IMR-90 (cell line): ENCODE measurements around the gene NAA80. TPM values are rescaled to one million over a fixed set of nuclear protein-coding genes. Genes with fewer than 3 reads are reported as not detected.

Experiments used
- ATAC-seq: fragments of 200-7000 bp; cut with Tn5 transposase; 2 replicates; pipeline ENCODE4 v1.9.1; 2020; ENCODE audit warnings: low read depth, mild to moderate bottlenecking, moderate library complexity
- BruUV-seq: library from RNA; stranded (reverse); fragments of 400-500 nt; replicated peaks from 2 replicates; lab custom pipeline; 2021; lab: Mats Ljungman, UMichigan
- CTCF ChIA-PET: fragments of 300-600 bp; formaldehyde crosslinking; extraction: SDS; loops from one replicate; lab custom pipeline; 2021; ENCODE audit warnings: antibody characterized with exemption; lab: Yijun Ruan, JAX
- POLR2A ChIA-PET: fragments of 300-600 bp; sonication (Branson Sonifier 250); formaldehyde crosslinking; loops from one replicate; lab custom pipeline; 2022; ENCODE audit warnings: antibody characterized with exemption; ENCODE audit not compliant: unreplicated experiment; lab: Charles Lee
- DNase-seq: peaks from one replicate; pipeline ENCODE4 v3.0.0; 2013
- H2AFZ ChIP-seq: replicated peaks from 2 replicates; pipeline ENCODE3; 2013; ENCODE audit warnings: low read length, mild to moderate bottlenecking; ENCODE audit not compliant: poor library complexity
- H2AK5ac ChIP-seq: 2 replicates; pipeline ENCODE4 v1.6.1; 2013; ENCODE audit warnings: low read depth, low read length, inconsistent platforms
- H2AK9ac ChIP-seq: replicated peaks from 2 replicates; pipeline ENCODE3; 2013; ENCODE audit warnings: mild to moderate bottlenecking, low read depth, low read length, moderate library complexity; ENCODE audit not compliant: poor library complexity
- H2BK120ac ChIP-seq: 2 replicates; pipeline ENCODE4 v1.6.1; 2013; ENCODE audit warnings: low read depth, low read length, inconsistent platforms
- H2BK15ac ChIP-seq: 3 replicates; pipeline ENCODE4 v1.6.1; 2013; ENCODE audit warnings: low read depth, low read length, inconsistent platforms
- H2BK20ac ChIP-seq: 2 replicates; pipeline ENCODE4 v1.6.1; 2013; ENCODE audit warnings: low read depth, mild to moderate bottlenecking, inconsistent platforms, low read length, moderate library complexity
- H2BK5ac ChIP-seq: 2 replicates; pipeline ENCODE4 v1.6.1; 2013; ENCODE audit warnings: mild to moderate bottlenecking, low read depth, low read length, inconsistent platforms; ENCODE audit not compliant: poor library complexity, severe bottlenecking
- H3K14ac ChIP-seq: replicated peaks from 2 replicates; pipeline ENCODE4 v1.6.1; 2013; ENCODE audit warnings: low read depth, low read length, inconsistent platforms
- H3K18ac ChIP-seq: 2 replicates; pipeline ENCODE4 v1.6.1; 2013; ENCODE audit warnings: low read depth, low read length, control low read depth
- H3K23ac ChIP-seq: 2 replicates; pipeline ENCODE4 v1.6.1; 2013; ENCODE audit warnings: low read depth, low read length, inconsistent platforms
- H3K27ac ChIP-seq: 2 replicates; pipeline ENCODE4 v1.5.1; 2013; ENCODE audit warnings: mild to moderate bottlenecking, control low read depth, low read length; ENCODE audit not compliant: insufficient read depth
- H3K27me3 ChIP-seq: 2 replicates; pipeline ENCODE4 v1.6.1; 2013; ENCODE audit warnings: low read length; ENCODE audit not compliant: control insufficient read depth, insufficient read depth
- H3K36me3 ChIP-seq: 2 replicates; pipeline ENCODE4 v1.6.1; 2013; ENCODE audit warnings: low read length, mixed read lengths; ENCODE audit not compliant: control insufficient read depth, insufficient read depth
- H3K4ac ChIP-seq: 2 replicates; pipeline ENCODE4 v1.6.1; 2013; ENCODE audit warnings: low read depth, low read length, inconsistent platforms
- H3K4me1 ChIP-seq: 2 replicates; pipeline ENCODE4 v1.6.1; 2013; ENCODE audit warnings: low read length, mixed read lengths; ENCODE audit not compliant: control insufficient read depth, insufficient read depth
- H3K4me2 ChIP-seq: 2 replicates; pipeline ENCODE4 v1.6.1; 2013; ENCODE audit warnings: low read depth, mild to moderate bottlenecking, control low read depth, low read length, moderate library complexity
- H3K4me3 ChIP-seq: 2 replicates; pipeline ENCODE4 v1.5.1; 2013; ENCODE audit warnings: low read depth, mild to moderate bottlenecking, control low read depth, low read length, moderate library complexity; ENCODE audit not compliant: insufficient read depth
- H3K56ac ChIP-seq: 2 replicates; pipeline ENCODE4 v1.6.1; 2013; ENCODE audit warnings: low read length, inconsistent platforms; ENCODE audit not compliant: insufficient read depth; ENCODE audit errors: extremely low read depth
- H3K79me1 ChIP-seq, 2 experiments: 2 replicates each; pipeline ENCODE4 v1.6.1; 2013; ENCODE audit warnings: low read length in 2 of 2, inconsistent platforms in 1 of 2, low read depth in 1 of 2
- H3K9ac ChIP-seq: 2 replicates; pipeline ENCODE4 v1.6.1; 2013; ENCODE audit warnings: low read depth, low read length, control low read depth
- H3K9me1 ChIP-seq: 2 replicates; pipeline ENCODE4 v1.6.1; 2013; ENCODE audit warnings: low read length, inconsistent platforms; ENCODE audit not compliant: insufficient read depth
- H3K9me3 ChIP-seq: 2 replicates; pipeline ENCODE4 v1.6.1; 2013; ENCODE audit warnings: low read length; ENCODE audit not compliant: control insufficient read depth, insufficient read depth
- H4K20me1 ChIP-seq: 2 replicates; pipeline ENCODE4 v1.6.1; 2013; ENCODE audit warnings: low read length, inconsistent platforms; ENCODE audit not compliant: insufficient read depth
- H4K5ac ChIP-seq: 2 replicates; pipeline ENCODE4 v1.6.1; 2013; ENCODE audit warnings: mild to moderate bottlenecking, low read depth, low read length, control low read depth
- H4K8ac ChIP-seq, 2 experiments: 2 replicates each; pipeline ENCODE4 v1.6.1; 2013; ENCODE audit warnings: low read depth in 2 of 2, low read length in 2 of 2, control low read depth in 1 of 2, inconsistent platforms in 1 of 2
- H4K91ac ChIP-seq: 2 replicates; pipeline ENCODE4 v1.6.1; 2013; ENCODE audit warnings: low read depth, low read length, inconsistent platforms; ENCODE audit not compliant: insufficient read depth
- BHLHE40 ChIP-seq: fragments of 150-350 bp; IDR thresholded peaks from 2 replicates; pipeline ENCODE4 v1.6.1; 2016; ENCODE audit warnings: mild to moderate bottlenecking, low read depth, low read length
- CEBPB ChIP-seq: IDR thresholded peaks from 2 replicates; pipeline ENCODE4 v1.6.1; 2012; ENCODE audit warnings: low read depth, low read length, improper control_type of control experiment
- CHD1 ChIP-seq: IDR thresholded peaks from 2 replicates; pipeline ENCODE4 v1.6.1; 2012; ENCODE audit warnings: low read depth, low read length, improper control_type of control experiment
- CTCF ChIP-seq: conservative IDR thresholded peaks from 2 replicates; pipeline ENCODE4 v1.5.1; 2012; ENCODE audit warnings: mild to moderate bottlenecking, low read depth, low read length, improper control_type of control experiment
- FOS ChIP-seq: fragments of 150-350 bp; IDR thresholded peaks from 2 replicates; pipeline ENCODE4 v1.6.1; 2016; ENCODE audit warnings: low read depth, low read length
- MAFK ChIP-seq: IDR thresholded peaks from 2 replicates; pipeline ENCODE4 v1.6.1; 2012; ENCODE audit warnings: low read depth, low read length, improper control_type of control experiment
- MAZ ChIP-seq: IDR thresholded peaks from 2 replicates; pipeline ENCODE4 v1.6.1; 2012; ENCODE audit warnings: low read depth, mild to moderate bottlenecking, low read length, improper control_type of control experiment, moderate library complexity, borderline replicate concordance
- MXI1 ChIP-seq: IDR thresholded peaks from 2 replicates; pipeline ENCODE4 v1.6.1; 2012; ENCODE audit warnings: low read depth, mild to moderate bottlenecking, low read length, moderate library complexity, borderline replicate concordance
- NFE2L2 ChIP-seq: fragments of 150-350 bp; IDR thresholded peaks from 2 replicates; pipeline ENCODE4 v1.6.1; 2016; ENCODE audit warnings: low read depth, mild to moderate bottlenecking, low read length
- RAD21 ChIP-seq: IDR thresholded peaks from 2 replicates; pipeline ENCODE4 v1.6.1; 2012; ENCODE audit warnings: low read length, improper control_type of control experiment
- RCOR1 ChIP-seq: IDR thresholded peaks from 2 replicates; pipeline ENCODE4 v1.6.1; 2012; ENCODE audit warnings: mild to moderate bottlenecking, low read length, improper control_type of control experiment; ENCODE audit not compliant: insufficient replicate concordance
- SMC3 ChIP-seq: fragments of 150-350 bp; IDR thresholded peaks from 2 replicates; pipeline ENCODE4 v1.6.1; 2016; ENCODE audit warnings: low read depth, mild to moderate bottlenecking, antibody characterized with exemption, low read length, moderate library complexity
- WGBS, 2 experiments: methylation state at CpG; one replicate each; pipeline versions ENCODE4 v1.1.5 to v1.1.7; 2013; ENCODE audit warnings: missing lambda C conversion rate in 2 of 2; ENCODE audit not compliant: insufficient read length in 1 of 2; ENCODE audit errors: extremely low coverage in 2 of 2; 5-methylcytosine and 5-hydroxymethylcytosine counted together
- dilution Hi-C: fragments of 300-500 bp; cut with HindIII; formaldehyde crosslinking; loops from one replicate; pipeline ENCODE4 v1.14.3; 2018; ENCODE audit warnings: low sequenced_read_pairs; ENCODE audit not compliant: unreplicated experiment
- in situ Hi-C: fragments of 300-500 bp; cut with MboI; formaldehyde crosslinking; loops from 3 replicates; pipeline ENCODE4 v1.14.3; 2019; ENCODE audit warnings: low sequenced_read_pairs, inconsistent platforms, mixed read lengths
- intact Hi-C: fragments of 100-400 bp; cut with micrococcal nuclease; formaldehyde crosslinking; loops from 2 replicates; pipeline ENCODE4 v1.10.0; 2022
- polyA plus RNA-seq, 3 experiments: library from polyadenylated mRNA; depleted of rRNA; stranded (reverse); fragments of >200 nt; gene quantifications; 2 replicates each; pipeline ENCODE4 v1.2.3, GENCODE V29; 2012; ENCODE audit warnings: low replicate concordance in 1 of 3
- total RNA-seq: library from RNA; depleted of rRNA; stranded (reverse); fragments of >200 nt; gene quantifications from 2 replicates; pipeline ENCODE4 v1.2.3, GENCODE V29; 2012
- TF ChIP-seq, protein P1 (sequence below): fragments of 150-350 bp; IDR thresholded peaks from 2 replicates; pipeline ENCODE4 v1.6.1; 2017; ENCODE audit warnings: mild to moderate bottlenecking, antibody characterized with exemption, low read length, low read depth

NAA80 gene
- total and polyA plus RNA-seq, 2 of the 4 experiments (the other 2 are of a cell fraction): 5.0 to 14.4 TPM

DNA sequence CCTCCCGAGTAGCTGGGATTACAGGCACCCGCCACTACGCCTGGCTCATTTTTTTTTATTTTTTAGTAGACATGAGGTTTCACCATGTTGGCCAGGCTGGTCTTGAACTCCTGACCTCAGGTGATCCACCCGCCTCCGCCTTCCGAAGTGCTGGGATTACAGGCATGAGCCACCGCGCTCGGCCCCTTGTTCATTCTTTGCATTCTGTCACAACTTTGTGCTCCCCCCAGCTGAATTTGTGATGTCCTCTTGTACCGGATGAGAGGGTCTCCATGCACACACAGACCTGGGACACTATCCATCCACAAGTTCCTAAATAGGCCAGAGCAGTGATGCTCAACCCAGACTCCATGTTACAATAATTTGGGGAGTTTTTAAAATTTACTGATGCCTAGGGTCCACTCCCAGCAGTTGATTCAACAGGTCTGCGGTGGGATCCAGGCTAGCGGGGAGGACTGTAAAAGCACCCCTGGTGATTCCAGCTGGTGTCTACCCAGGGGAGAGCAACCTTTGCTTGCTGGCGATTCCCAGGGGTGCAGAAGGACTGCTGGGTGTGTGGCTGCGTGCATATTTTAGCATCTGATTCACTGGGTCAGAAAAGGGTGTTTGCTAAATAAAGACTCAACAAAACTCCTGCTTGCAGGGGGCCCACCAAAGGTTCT lies 40.4 kb upstream of the NAA80 start:
- Histone ChIP-seq H2AK5ac (peak overlapping the region; percentile 24; the same call in 1 of the 2 replicates), H3K79me1 (peaks cover 15 to 43% of the 10 kb centered on the region in 2 experiments; a peak in 3 of 4 replicates), H2AFZ (peak overlapping the region; percentile 94), H3K18ac (no peak overlapping the region), H2BK120ac (peak overlapping the region; percentile 58), H4K91ac (peak overlapping the region; percentile 73), H4K20me1 (peaks cover 22% of the 10 kb centered on the region), H3K56ac (peak overlapping the region; percentile 4; the same call in 1 of the 2 replicates), H3K9me1 (peaks cover 17% of the 10 kb centered on the region), H2BK20ac (peak overlapping the region; percentile 21; the same call in 1 of the 2 replicates), H3K4me2 (peak overlapping the region; percentile 79), H2AK9ac (peak overlapping the region; percentile 12), H2BK5ac (peak overlapping the region; percentile 82), H3K27me3 (no peaks in the 10 kb centered on the region), H4K5ac (no peak overlapping the region), H3K4me1 (peaks cover 24% of the 10 kb centered on the region), H3K4ac (peak overlapping the region; percentile 39), H3K23ac (peak overlapping the region; percentile 34), H3K4me3 (peak overlapping the region; percentile 43; the same call in 1 of the 2 replicates), H3K9ac (peak overlapping the region; percentile 69; the same call in 1 of the 2 replicates), H4K8ac (peak overlapping the region; percentile 59 to 97), H3K14ac (peak overlapping the region; percentile 65), H2BK15ac (peak overlapping the region; percentile 58; the same call in 1 of the 3 replicates), H3K36me3 (no peaks in the 10 kb centered on the region; the same call in 1 of the 2 replicates), H3K9me3 (no peaks in the 10 kb centered on the region), H3K27ac (no peak overlapping the region)
- dilution Hi-C loops: no loop called here
- no TSS peak for BruUV-seq
- WGBS, 2 experiments: 97% methylated on average over 5 of the region's 14 CpGs; no CpG with 5 or more reads in 1 of the 2 experiments
- DNase-seq (peak; percentile 45), ATAC-seq (no peak)
- TF ChIP-seq FOS (no peak), CEBPB (no peak), CTCF (no peak), SMC3 (no peak), MAZ (no peak), RCOR1 (no peak), MXI1 (no peak), BHLHE40 (no peak), RAD21 (no peak), MAFK (no peak), CHD1 (no peak), NFE2L2 (no peak)
- TF ChIP-seq, protein P1, sequence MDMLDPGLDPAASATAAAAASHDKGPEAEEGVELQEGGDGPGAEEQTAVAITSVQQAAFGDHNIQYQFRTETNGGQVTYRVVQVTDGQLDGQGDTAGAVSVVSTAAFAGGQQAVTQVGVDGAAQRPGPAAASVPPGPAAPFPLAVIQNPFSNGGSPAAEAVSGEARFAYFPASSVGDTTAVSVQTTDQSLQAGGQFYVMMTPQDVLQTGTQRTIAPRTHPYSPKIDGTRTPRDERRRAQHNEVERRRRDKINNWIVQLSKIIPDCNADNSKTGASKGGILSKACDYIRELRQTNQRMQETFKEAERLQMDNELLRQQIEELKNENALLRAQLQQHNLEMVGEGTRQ: no peak
- in situ Hi-C loops: loop anchor here (25.0 kb wide), 3 partner anchors 1048 to 1823 kb away; partner anchors contain the start of genes ABHD14B, GPR62, MANF and PCBP4
- intact Hi-C loops: no loop called here
- CTCF ChIA-PET: no interaction called here
- POLR2A ChIA-PET: no interaction called here
